GM12891 (cell line): Measurements from ENCODE around the gene IGFBP7.

Experiments
- POLR2A ChIP-seq: IDR thresholded peaks from 2 replicates; pipeline ENCODE4 v1.6.1; 2011; ENCODE audit warnings: low read depth, low read length, control low read depth
- POLR2AphosphoS5 ChIP-seq: IDR thresholded peaks from 2 replicates; pipeline ENCODE4 v1.6.1; 2011; ENCODE audit warnings: low read depth, low read length, control low read depth

GRCh38 chr4:57154926-57155325 lies 44.7 kb upstream of the IGFBP7 start:
- TF ChIP-seq POLR2AphosphoS5 (no peak), POLR2A (no peak)
